Measurements from ENCODE around the gene NDUFS1.
"Not testable (repeated sequence)": the region's sequence is repeated elsewhere in the genome, so short reads cannot be mapped to it uniquely, and the experiment has no call there.

The NDUFS1 gene

DNA sequence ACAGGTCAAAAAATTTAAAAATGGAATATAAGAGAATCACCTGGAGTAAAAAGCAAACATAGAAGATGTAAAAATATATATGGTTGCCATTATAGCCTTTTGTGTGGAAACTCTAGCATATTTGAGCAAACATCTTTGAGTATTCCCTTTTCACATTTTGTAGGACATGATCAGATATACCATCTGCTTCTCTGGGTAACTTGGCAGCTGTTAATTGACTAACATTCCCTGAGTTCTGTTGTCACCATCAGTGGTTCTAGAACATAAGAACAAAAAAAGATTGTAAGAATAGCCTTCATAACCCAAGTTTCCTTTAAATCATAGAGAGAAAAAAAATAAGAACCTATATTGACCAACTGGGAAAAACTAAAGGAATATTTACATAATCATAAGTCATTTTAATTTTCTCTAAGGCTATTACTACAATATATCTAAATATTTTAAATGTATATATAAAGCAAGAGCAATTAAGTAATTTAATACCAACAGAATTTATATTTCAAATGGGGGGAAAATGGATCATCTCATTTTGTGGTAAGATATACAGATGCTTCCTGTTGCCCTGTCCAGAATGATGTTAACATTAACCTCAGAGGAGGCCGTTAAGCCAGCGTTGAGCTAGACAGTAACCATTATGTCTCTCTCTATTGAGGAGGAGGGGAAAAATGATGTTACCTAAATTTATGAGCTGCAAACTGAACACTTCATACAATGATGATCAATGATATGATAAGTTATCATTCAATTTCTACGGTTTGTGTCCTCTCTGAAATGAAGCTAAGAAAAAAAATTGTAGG, 63.5 kb downstream of the NDUFS1 start:
- DNase-seq = no peak

DNA sequence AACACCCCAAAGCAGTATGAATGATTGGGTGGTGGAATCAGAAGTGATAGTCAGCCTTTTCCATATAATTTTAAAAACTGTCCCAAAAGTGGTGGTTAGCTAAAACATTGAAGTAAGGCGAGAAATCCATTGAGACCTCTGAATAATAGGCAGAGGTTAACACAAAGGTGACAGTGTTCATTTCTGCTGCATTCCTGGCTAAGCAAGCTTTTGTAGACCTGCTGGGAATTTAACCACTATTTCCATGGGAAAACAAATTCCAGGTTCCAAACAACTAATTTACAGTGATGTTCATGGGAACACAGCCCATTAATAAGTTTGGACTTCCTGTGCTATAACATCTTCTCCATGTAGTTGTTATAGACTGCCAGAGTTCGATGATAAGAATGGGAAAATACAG, 66.9 kb downstream of the NDUFS1 start:
- no peak for DNase-seq

DNA sequence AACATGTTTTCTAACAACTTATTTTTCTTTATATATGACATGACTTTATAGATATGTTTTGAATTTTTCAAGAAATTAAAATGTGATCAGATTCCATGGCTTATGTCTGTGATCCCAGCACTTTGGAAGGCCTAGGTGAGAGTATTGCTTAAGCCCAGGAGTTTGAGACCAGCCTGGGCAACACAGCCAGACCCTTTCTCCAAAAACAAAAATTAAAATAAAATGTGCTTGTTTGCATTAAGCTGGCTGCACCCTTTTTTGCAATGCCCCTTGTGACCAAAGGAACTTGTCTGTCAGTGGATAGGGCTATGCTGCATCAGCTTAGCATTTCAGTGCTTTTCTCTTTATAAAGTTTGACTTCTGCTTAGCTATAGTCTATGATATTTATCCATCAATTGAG, 71.0 kb downstream of the NDUFS1 start:
- no peak for DNase-seq

DNA sequence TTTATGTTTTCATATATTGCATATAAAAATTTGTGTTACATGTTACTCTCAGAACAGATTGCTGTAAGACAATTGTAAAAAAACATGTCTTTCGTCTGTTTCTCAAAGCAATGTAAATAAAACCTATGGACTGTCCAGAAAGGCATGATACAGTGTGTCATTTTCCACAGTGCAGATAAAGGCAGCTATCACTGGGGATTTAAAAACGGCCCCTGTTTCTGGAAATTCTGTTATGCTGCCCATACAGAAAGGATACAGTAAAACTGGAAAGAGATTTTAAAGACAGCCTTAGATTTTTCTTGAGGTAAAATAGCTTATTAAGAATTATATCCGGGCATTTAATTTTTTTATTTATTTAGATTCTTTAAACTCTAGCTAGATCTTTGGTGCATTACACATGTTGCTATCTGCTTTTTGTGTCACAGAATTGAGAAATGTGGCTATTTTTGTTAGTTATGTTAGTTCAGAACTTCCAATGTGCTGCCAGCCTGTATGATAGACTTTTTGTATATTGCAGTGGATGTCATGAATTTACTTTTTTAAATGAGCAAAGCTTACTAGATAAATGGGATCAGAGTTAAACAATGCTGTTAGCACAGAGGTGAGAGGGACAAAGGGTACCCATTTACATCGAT, 72.4 kb downstream of the NDUFS1 start:
- no peak for DNase-seq

DNA sequence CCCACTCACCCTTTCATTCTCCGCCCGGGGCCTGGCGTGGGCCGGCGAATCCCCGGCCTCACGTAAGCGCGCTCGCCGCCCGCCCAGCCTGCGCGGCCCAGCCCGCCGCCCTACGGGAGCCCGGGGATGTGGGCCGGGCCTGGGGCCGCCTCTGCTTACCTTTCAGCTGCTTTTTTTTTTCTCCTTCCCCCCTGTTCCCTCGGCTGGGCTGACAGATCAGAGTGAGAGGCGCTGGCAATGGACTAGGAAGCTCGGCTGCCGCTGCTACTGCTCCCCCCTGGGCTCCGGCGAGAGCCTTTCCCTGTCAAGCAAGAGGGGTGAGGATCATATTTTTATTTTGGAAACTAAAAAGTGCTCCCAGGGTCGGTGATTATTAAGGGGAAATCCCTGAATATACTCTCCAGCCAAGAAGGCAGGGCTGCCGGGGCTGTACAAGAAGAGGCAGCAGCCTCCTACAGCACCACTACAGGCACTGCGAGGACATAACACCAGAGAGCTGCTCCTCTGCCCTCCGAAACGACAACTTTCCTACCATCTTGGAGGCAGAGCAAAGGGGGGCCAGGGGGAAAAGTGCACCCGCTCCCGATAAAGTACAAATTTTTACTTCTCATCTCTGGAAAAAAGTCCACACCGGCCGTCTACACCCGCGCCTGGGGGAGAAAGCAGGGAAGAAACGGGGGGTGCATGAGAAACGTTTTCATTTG, 73.3 kb downstream of the NDUFS1 start, which contains the start of gene INO80D:
TSS of gene INO80D (minus strand) at position 433 of the 704 bp plus-strand sequence. CDS start 23,158 bp downstream, outside the sequence.
- peak; percentile 65 to 76 (median 74) for DNase-seq

DNA sequence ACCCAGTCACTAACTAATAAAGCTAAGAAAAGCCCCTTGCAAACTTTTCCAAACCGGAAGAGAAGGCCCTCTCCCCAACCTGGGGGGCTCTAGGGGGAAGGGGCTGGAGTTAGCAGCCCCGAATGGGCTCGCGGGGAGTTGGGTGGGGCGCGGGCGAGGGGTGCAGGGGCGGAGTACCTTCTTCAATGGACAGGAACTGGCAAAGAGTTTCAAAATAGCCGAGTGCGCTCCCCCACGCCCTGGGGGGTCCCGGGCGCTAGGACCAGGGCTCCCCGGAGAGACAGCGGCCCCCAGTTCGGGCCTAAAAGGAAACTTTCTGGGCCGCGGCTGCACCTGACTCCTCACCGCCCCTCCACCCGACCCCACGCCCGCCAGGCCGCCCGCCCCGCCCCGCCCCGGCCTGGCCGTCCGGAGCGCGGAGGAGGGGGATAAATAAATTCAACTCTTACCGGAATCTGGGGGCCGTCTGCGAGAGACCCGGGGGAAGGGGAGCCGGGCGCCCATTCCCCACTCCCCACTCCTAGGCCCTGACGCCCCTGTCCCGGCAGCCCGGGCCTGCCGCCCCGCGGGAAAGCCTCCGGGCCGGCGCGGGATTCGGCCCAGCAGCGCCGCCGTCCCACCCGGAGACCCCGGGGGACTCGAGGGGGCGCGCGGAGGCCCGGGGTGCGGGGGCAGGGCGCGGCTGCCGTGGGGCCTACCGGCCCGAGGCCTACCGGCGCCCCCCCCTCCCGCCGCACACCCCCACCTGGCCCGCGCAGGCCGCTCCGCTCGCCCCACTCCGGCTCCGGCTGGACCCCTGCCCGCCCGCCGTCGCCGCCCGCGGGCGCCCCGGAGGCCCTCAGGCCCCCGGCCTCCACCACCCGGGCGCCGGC, 74.1 kb downstream of the NDUFS1 start:
- DNase-seq = peak; percentile 18 to 50 (median 30)

DNA sequence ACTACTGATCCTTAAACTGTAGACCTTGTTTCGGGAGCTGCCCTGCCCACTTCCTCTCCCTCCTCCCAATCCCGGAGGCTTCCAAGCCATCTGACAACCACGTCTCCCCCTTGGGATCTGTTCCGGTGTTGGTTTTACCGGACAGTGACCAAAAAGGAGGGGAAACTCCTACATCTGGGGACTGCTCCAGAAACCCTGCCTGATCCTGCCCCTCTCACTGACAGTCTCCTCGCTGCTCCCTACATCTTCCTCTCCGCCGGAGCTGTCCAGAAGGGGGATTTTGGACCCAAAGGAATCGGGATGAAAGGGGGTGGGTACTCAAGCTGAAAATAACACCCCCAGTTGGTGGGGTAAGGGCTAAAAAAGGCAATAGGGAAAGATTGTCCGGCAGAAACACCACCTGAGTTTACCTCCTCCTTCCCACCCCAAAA, 74.8 kb downstream of the NDUFS1 start:
- peak in 1 of 4 experiments; percentile 16 for DNase-seq

DNA sequence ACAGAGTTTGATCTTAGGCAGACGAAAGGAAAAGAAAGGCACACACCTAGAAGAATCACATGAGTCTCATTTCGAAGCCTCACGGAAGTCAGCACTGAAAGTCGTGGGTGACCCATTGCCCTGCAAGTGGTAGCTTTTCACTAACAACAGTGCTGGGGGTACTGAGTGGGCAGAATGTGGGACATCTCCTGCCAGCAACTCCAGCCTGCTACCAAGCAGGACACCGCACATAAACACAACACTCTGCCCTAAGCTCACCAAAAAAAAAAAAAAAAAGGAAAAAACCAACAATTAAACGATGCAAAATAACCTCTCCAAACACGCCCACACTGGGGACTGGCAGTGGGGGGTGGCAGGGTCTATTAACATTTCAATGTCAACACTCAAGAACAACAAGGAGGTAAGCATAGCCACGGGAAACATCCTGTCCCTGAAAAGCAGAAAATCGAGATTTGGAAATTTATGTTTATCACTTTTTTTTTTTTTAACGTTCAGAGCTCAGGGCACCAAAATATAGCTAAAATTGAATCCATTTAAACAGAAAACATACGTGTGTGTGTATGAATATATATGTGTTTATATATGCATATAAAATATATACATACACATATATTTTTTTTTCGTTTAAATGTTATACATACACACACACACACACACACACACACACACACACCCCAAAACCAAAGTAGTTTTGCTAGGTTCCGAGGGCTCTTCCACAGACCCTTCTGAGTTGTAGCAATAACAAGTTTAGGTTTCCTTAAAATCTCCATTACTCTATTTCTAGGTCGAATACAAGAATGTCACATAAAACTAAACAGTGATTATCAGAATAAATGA, 75.4 kb downstream of the NDUFS1 start:
- no peak for DNase-seq

DNA sequence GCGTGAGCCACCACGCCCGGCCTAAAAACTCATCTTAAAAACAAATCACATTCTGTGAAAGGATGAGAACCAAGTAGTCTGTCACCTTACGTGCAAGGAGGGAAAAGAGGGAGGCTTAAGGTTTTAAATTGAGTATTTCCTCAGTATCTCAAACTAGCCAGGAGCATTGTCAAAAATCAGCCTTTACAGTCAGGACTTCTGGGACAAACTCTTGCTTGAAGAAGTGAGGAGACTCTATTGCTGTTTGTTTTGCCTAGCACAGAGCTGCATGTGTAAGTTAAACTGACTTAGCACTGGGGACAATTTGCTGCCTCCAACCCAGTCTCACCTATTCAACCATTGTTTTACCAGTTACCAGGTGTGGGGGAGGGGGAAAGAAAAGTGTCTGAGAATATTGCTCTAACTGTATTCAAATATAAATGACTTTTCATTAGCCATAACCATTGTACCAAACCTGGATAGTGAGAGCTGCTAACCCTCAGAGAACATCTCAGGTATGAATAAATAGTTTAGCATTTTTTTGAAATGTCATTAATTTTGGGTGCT, 76.9 kb downstream of the NDUFS1 start:
- no peak for DNase-seq

DNA sequence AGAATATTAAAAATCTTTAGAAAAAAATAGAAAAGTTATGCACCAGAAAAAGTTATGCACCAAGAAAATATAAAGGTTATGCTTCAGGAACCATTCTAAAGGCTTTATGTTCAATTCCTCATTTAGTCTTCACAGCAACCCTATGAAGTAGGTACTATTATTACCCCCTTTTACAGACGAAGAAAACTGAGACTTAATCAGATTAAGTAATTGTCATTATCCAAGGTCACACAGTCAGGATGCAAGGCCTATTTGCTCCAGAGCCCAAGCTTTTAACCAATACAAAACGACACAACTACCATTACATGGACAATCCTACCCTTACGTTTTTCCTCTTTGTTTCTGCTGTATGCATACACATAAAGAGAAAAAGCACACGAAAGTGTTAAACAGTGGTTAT, 78.3 kb downstream of the NDUFS1 start:
- no peak for DNase-seq

DNA sequence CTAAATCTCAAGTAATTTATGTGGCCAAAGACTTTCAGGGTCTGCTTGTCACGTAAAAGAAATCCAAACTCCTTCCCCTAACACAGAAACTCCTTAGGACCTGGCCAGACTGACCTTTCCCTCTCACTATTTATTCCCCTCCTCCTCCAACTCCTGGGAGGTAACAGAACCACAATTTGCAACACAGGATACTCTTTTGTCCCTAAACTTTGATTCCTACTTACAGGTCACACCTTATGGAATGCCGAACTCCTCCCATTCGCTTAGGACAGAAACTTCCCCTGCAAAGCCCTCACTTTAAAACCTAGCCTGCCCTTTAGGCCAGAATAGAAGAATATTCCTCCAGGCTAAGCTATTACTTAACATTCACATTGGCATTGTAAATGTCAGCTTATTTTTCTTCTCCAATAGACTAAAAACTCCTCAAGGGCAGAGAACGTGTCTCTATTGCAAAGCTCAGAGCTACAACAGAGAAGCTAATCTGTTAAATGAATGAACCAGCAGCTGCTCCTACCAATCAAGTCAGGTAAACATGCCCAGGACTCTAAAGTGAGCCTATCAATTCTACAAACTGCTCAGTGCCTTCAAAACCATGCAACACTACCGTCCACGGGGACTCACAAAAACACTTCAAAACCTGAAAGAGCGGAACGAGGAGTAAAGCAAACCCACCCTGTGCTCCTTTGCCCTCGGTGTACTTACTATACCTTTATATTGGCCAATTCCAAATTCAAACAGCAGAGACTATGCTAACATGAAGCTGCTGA, 79.4 kb downstream of the NDUFS1 start:
- no peak for DNase-seq

DNA sequence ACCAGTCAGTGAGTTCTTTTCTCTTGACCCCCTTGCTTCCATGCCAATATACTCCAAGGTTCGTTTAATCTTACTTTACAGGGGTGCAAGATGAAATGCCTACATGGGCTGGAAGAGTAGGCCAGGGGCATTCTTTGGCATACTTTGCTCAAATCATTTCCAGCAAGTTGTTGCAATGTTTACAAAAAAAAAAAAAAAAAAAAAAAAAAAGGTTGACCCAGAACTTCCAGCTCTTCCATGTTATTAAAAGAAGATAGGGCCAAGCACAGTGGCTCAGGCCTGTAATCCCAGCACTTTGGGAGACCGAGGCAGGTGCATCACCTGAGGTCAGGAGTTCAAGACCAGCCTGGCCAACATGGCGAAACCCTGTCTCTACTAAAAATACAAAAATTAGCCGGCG, 81.4 kb downstream of the NDUFS1 start:
- not testable (repeated sequence) for DNase-seq

DNA sequence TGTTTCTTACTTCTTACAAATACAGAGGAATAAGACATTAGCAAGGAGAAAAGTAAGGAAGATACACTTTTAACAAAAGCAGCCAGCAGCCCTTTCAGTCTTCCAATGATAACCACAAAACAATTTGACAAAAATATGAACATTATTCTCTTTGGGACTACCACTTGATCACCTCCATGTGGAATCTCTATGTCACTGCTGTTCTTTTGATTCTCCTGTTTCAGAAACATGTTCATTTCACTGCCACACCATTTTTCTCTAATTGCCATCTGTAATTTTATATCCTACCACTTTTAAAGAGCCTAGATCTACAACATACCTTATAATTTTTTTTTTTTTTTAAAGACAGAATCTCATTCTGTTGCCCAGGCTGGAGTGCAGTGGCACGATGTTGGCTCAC, 84.1 kb downstream of the NDUFS1 start:
- DNase-seq = no peak

DNA sequence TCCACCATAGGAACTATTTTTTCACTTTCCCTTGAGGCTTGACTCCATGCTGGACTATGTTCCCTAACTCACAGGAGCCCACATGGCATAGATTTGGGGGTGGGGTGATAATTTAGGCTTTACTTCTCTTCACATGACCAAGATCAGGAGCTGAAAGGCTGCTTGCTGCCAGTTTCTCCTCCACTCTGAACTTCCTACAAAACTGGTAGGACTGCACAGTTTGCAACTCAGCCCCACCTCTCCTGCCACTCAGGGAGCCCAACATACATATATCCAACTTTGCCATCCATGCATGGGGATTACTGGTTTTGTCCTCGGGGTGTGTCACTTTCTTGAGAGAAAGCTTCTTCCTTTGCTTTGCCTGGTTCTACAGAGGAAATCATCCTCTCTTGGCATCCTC, 87.4 kb downstream of the NDUFS1 start:
- DNase-seq = no peak

DNA sequence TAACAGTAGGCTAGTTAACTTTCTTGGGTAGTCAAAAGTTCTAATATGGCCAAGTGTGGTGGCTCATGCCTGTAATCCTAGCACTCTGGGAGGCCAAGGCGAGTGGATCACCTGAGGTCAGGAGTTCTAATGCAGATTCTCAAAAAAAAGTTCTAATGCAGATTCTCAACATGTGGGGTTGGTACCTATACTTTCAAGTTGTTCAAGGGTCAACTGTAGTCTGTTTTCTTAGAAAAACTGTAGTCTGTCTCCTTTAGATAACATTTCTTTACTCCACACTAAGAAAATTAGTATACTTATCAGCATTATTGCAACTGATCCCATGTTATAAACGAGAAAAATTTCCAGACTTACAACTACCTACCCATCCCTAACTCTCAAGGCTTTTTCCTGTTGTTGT, 89.8 kb downstream of the NDUFS1 start:
- no peak for DNase-seq

DNA sequence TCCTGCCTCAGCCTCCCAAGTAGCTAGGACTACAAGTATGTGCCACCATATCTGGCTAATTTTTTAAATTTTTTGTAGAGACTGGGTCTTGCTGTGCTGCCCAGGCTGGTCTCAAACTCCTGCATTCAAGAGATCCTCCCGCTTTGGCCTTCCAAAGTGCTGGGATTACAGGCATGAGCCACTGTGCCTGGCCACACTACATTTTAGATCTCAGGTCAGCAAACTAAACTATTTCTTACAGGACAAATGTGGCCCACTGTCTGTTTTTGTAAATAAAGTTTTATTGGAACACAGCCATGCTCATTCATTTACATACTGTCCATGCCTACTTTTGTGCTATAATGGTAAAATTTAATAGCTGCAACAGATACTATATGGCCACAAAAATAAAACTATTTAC, 91.0 kb downstream of the NDUFS1 start:
- DNase-seq = no peak

Data from activated naive CD4-positive, alpha-beta T cell (primary cell).